Cardiac septum (tissue), 1 donor: ENCODE data around the gene SMS. TPM values are rescaled to one million over a fixed set of nuclear protein-coding genes. Genes with fewer than 3 reads are reported as not detected.
A peak's percentile ranks its signal among the peaks of the same experiment; 100 is the strongest.

Source experiments
- DNase-seq: peaks from one replicate; pipeline ENCODE4 v3.0.0-alpha.2; 2020; ENCODE audit warnings: low spot score
- intact Hi-C: fragments of 100-400 bp; cut with DNase I; formaldehyde crosslinking; loops from one replicate; pipeline ENCODE4 v1.14.0; 2022
- long read RNA-seq: library from polyadenylated mRNA; unstranded; transcript quantifications from one replicate; pipeline ENCODE4 v2.0.0, GENCODE V29; 2021
- total RNA-seq: library from RNA; stranded (reverse); fragmentation: NEBNext Ultra II Directional; extraction: Animal tissue kit (Norgen Biotek cat#: 25700); gene quantifications from one replicate; pipeline ENCODE4 v1.2.1, GENCODE V29; 2021
- donor health status: DM: no; HTN: no; CAD: no.

SMS gene
- 74.9 TPM for total RNA-seq
- long read RNA-seq, transcript SMS-202 (11 exons, 1,837 nt), result major isoform, 116 of 132 reads
- long read RNA-seq, partial matches to known transcripts, result 8 of 132 reads
- long read RNA-seq, other reads (novel, unspliced or antisense), result 8 of 132 reads

DNA sequence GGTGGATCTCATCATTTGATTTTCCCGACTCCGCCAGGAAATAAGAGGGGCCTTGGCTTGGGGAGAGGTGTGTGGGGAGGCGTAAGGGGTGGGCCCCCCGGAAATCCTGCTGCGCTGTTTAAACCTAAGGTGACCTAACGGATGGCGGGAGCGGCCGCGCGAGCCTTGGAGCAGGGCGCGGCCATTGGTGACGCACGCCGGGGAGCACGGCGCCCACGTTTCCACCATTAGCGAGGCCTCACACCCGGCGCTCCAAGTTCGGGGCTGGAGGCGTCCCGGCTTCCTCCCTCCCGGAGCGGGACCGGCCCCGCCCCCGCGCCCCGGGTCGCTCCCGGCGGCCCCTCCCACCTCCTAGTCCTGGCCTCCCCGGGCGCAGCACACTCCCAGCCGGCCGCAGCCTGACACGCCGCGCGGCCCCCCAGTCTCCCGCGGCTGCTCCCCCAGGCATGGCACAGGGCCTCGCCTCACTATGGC, at the start of gene SMS:
TSS of gene SMS (plus strand) at position 354 of the 474 bp plus-strand sequence. CDS start at position 470, 116 bp downstream.
- peak; percentile 89 for DNase-seq
- intact Hi-C loops, result loop anchor here (10.0 kb wide), 1 partner anchor 186 kb away; the partner anchor contains the start of gene SMPX

- DNase-seq, result no peak
- intact Hi-C loops, result no loop called here
These were observed 35.2 kb upstream of the SMS start for GRCh38 chrX:21905313-21905712.

DNA sequence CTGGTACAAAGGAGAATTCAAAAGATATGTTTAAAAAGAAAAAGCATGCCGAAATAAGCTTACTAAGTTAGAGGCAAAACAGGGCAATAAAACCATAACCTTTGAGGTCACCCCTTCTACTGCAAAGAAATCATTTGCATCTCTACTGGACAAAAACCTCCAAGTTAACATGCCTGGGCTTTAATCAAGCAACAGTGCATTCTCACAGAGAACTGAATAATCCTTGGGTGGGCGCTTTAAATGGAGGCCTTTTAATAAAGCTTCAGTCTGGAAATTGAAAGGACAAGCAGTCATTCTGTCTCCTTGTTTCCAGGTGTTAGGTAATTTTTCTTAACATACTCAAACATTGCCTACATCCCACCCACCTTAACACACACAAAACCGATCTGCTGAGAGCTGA, 34.6 kb upstream of the SMS start:
- intact Hi-C loops, result no loop called here
- DNase-seq, result no peak

DNA sequence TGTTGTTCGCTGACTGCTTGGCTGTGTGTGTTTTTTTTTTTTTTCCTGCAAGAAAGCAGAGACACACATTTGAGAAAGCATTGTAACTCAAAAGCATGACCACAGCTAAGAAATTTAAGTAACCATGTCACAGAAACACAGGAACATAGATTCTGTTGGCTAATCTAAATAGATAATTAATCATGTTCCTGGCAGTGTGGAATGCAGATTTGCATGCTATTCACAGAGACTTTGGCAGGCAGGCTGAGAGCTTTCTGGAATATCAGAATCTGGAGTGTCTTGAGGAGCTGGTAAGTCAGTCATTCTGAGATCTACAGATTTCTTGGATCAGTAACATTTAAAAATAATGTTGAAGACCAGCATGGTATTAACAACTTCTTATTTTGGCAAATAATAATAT, 33.2 kb upstream of the SMS start:
- DNase-seq, result no peak
- intact Hi-C loops, result no loop called here

DNA sequence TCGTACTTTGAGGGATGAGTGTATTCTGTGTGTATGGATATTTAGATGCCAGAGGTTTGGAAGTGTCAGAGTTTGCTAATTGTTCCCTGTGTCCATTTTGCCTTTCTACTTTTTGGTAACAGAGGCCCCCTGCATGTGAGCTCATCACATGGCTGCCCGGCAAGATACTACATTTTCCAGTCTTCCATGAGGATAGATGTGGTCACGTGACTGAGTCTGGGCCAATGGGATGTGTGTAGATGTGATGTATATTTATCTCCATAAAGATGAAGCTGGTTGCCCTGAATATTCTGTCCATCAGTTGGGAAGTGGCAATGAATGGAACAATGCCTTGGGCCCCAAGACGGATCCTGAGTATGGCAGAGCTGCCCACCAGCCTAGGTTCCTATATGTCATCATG, 29.0 kb upstream of the SMS start:
- no peak for DNase-seq
- intact Hi-C loops, result no loop called here

DNA sequence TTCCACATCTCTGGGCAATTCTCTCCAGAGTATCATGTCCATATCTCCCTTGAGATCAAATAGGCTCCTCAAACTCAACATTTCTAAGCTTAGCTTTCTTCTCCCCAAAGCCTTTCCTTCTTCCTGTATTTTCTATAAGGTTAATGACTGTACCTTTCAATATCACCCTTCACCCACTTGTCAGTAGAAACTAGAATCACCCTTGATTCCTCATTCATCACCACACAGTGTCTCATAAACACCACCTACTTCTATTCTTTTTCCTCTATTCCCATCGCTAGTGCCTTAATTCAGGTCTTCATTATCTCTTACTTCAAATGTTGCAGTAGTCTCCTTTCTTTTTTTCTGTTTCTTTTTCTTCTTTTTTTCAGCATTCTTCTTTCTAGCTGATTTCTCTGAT, 28.3 kb upstream of the SMS start:
- no peak for DNase-seq
- intact Hi-C loops, result no loop called here

- intact Hi-C loops, result no loop called here
These were observed 27.5 kb upstream of the SMS start for GRCh38 chrX:21912989-21913388.

DNA sequence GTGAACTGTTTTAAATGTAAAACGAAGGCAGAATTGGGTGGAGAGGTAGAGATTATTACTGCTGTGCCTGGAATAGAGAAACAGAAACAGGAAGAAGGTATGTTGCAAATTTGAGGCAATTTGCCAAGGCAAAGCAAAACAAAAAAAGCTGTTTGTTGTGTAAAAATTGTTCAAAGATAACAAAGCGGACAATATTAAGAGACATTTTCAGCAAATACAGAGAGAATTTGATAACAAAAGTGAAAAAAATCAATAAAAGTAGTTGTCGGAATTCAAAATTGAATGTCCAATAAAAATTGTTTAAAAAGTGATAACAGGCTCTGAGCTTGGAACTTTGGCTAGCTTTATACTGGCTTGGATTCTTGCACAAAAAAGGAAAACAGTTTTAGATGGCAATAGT, 14.4 kb upstream of the SMS start:
- intact Hi-C loops, result no loop called here

More at GRCh38 chrX:21912989-21913388, 27.5 kb upstream of the SMS start:
- DNase-seq, result no peak

DNA sequence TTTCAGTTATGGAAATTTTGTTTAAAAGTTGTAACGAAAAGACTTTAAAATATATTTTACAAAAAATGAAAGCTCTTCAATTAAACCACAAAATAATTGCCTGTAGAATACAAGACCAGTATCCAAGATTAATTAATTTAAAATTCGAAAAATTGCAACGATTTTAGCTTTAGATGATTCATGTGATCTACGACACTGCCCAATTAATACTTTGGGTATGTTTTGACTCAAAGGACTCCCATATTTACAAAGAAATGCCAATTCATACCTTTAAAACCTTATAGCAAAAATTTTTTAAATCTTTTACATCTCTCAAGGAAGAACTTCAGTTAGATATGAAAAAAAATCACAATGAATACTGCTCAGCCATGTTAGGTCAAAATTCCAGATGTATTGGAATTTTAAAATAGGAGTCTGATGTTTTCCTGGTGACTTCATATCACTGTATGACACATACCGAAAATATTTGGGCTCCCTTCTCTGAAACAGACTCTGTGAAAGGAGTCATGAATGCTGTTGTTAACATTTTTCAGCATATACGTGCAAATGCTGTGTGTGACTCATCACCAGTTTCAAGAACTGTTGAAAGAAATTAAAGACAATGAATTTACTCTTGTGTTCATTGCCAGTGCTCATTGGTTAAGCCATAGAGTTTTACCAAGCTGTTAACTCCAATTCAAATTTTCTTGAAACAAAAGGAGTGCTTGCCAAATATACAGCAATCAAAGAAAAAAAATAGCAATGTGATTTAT, 13.8 kb upstream of the SMS start:
- no peak for DNase-seq
- intact Hi-C loops, result no loop called here

More for the DNA sequence above, 14.4 kb upstream of the SMS start:
- DNase-seq, result no peak

- intact Hi-C loops, result no loop called here
- DNase-seq, result no peak
These were observed 11.3 kb upstream of the SMS start for GRCh38 chrX:21929209-21929608.

DNA sequence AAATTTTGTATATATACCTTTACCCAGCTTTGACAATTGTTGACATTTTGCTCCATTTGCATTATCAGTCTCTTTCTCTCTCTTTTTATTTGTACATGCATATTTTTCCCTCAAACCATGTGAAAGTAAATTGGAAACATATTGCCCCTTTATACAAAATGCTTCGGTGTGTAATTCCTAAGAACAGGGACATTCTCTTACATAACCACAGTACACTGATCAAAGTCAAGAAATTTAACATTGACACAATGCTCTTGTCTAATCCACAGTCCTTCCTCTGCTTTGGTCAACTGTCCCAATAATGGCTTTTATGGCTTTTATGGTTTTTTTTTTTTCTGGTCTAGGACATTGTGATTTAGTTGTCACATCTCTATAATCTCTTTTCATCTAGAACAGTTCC, 9.5 kb upstream of the SMS start:
- DNase-seq, result no peak
- intact Hi-C loops, result no loop called here

- DNase-seq, result no peak
- intact Hi-C loops, result no loop called here
These were observed 8.1 kb upstream of the SMS start for GRCh38 chrX:21932292-21933002.

- DNase-seq, result no peak
- intact Hi-C loops, result no loop called here
These were observed 7.4 kb upstream of the SMS start for GRCh38 chrX:21933077-21933476.

GRCh38 chrX:21934414-21934813, 6.1 kb upstream of the SMS start:
- intact Hi-C loops, result no loop called here

GRCh38 chrX:21939906-21940305, 603 bp upstream of the SMS start:
- intact Hi-C loops, result loop anchor here (10.0 kb wide), 1 partner anchor 185 kb away; the partner anchor contains the start of gene SMPX
- DNase-seq, result no peak

More at GRCh38 chrX:21934414-21934813, 6.1 kb upstream of the SMS start:
- no peak for DNase-seq

GRCh38 chrX:21943460-21944135, 3.1 kb downstream of the SMS start:
- intact Hi-C loops, result loop anchor here (10.0 kb wide), 1 partner anchor 189 kb away; the partner anchor contains the start of gene SMPX
- DNase-seq, result no peak

DNA sequence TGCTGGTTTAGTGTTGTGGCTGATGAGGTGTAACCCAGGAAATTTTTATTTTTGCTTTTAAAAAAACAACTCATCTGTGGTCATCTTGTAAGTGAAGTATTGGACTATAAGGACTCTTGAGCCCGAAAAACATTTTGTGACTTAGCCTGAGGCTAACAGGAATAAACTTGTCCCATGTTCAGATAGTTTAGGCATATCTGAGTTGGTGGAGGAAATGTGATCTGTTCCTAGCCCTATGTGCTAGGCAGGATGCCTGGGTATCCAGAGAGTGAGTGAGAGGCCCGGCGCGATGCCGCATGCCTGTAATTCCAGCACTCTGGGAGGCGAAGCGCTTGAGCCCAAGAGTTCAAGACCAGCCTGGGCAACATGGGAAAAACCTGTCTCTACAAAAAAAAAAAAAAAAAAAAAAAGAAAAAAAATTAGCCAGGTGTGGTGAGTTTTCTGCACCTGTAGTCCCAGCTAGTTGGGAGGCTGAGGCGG, 3.7 kb downstream of the SMS start:
- intact Hi-C loops, result loop anchor here (10.0 kb wide), 1 partner anchor 189 kb away; the partner anchor contains the start of gene SMPX
- no peak for DNase-seq

DNA sequence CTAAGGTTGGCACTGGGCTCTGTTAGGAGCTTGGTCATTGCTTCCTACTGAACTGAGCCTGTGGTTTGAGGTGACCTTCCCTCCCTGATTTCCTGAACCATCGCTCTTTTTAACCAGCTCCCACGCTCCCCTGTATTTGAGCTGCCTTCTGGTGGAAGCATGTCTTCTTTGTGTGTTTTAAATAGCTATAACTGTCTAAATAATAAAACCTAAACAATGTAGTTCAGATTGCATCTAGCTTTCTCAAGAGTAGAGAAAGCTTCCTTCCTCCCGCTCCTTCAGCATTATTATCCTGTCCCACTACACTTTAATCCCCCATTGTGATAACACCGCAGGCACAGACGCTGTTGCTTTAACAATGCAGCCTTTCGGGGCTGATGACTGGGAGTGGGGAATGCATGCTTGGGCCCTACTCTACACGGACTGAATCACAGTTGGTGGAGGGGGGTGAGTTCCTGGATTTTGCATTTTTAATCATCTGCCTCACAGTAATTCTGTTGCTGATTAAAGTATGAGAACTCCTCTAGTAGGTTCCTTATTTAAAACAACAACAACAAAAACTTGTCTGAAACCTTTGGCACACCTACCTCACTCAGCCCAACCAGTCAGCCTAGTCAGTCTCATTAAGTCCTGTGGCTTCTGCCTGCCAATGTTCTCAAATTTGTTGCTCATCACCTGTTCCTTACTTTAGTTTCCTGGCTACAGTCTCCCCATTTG, 6.6 kb downstream of the SMS start:
- no peak for DNase-seq
- intact Hi-C loops, result loop anchor here (10.0 kb wide), 1 partner anchor 192 kb away; the partner anchor contains the start of gene SMPX

DNA sequence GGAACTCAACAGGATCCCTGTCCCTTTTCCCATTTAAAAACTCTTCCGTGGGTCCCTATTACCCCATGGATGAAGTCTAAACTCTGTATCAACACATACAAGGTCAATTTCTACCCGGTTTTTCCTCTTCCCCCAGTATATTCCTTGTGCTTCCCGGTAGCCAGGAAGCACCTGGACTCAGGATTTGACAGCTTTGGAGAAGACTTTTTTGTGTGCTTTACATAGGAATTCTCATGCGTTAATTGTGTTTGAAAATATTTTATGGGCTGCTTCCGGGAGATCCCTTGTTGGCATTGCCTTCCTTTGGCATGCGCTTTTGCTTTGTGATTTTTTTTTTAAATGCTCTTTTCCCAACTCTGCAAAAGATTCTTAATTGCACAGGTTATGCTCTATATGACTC, 7.2 kb downstream of the SMS start:
- DNase-seq, result no peak
- intact Hi-C loops, result loop anchor here (10.0 kb wide), 1 partner anchor 193 kb away; the partner anchor contains the start of gene SMPX
